Stimulated activated CD4-positive, alpha-beta T cell treated with anti-CD3 and anti-CD28 coated beads, Interleukin-4, amount 100 ng/mL, for 48 hours (primary cell): ENCODE results near the gene TMPRSS7.

ENCODE experiments used
- DNase-seq, 2 donors: peaks; one replicate each; pipeline ENCODE4 v3.0.0-alpha.2; 2020; ENCODE audit warnings: low read depth in 2 of 2

The TMPRSS7 gene

GRCh38 chr3:112096176-112096575 is 61.6 kb downstream of the TMPRSS7 start:
- DNase-seq = no peak

- DNase-seq = peak in 1 of 2 donors; percentile 14
Measured at GRCh38 chr3:112097378-112097777, 62.8 kb downstream of the TMPRSS7 start.

- DNase-seq = no peak
Measured at GRCh38 chr3:112101916-112102315, 67.4 kb downstream of the TMPRSS7 start.

- DNase-seq = no peak
Measured at GRCh38 chr3:112104774-112105173, 70.2 kb downstream of the TMPRSS7 start.

- DNase-seq = no peak
Measured at GRCh38 chr3:112109322-112109721, 74.8 kb downstream of the TMPRSS7 start.

GRCh38 chr3:112111785-112112402 is 77.4 kb downstream of the TMPRSS7 start:
- DNase-seq = peak; percentile 23 to 40

GRCh38 chr3:112114576-112115160 is 80.1 kb downstream of the TMPRSS7 start:
- no peak for DNase-seq

GRCh38 chr3:112115161-112115739 is 80.7 kb downstream of the TMPRSS7 start:
- DNase-seq = no peak

- DNase-seq = no peak
Measured at GRCh38 chr3:112115806-112116383, 81.4 kb downstream of the TMPRSS7 start.

GRCh38 chr3:112116748-112117186 is 82.2 kb downstream of the TMPRSS7 start:
- no peak for DNase-seq

- no peak for DNase-seq
Measured at GRCh38 chr3:112117415-112117814, 82.9 kb downstream of the TMPRSS7 start.

GRCh38 chr3:112117841-112118571 is 83.5 kb downstream of the TMPRSS7 start:
- DNase-seq = no peak

- DNase-seq = no peak
Measured at GRCh38 chr3:112119962-112120836, 85.7 kb downstream of the TMPRSS7 start.

GRCh38 chr3:112121577-112122547 is 87.3 kb downstream of the TMPRSS7 start:
- DNase-seq = no peak

GRCh38 chr3:112122870-112123269 is 88.3 kb downstream of the TMPRSS7 start:
- DNase-seq = no peak

- DNase-seq = no peak
Measured at GRCh38 chr3:112123548-112123947, 89.0 kb downstream of the TMPRSS7 start.

GRCh38 chr3:112124907-112125607 is 90.5 kb downstream of the TMPRSS7 start:
- no peak for DNase-seq

GRCh38 chr3:112126511-112126911 is 92.0 kb downstream of the TMPRSS7 start:
- DNase-seq = no peak
